OCI-LY7 (cell line): ENCODE measurements around the gene TEX2. TPM values are rescaled to one million over a fixed set of nuclear protein-coding genes. Genes with fewer than 3 reads are reported as not detected.
"Not testable (repeated sequence)": the region's sequence is repeated elsewhere in the genome, so short reads cannot be mapped to it uniquely, and the experiment has no call there.

Experiments used
- BruUV-seq: library from RNA; stranded (reverse); fragments of 400-500 nt; replicated peaks from 2 replicates; lab custom pipeline; 2021; lab: Mats Ljungman, UMichigan
- CTCF ChIA-PET: fragments of 300-600 bp; sonication (Branson Sonifier 250); formaldehyde crosslinking; loops from one replicate; lab custom pipeline; 2022; ENCODE audit warnings: antibody characterized with exemption; ENCODE audit not compliant: unreplicated experiment; lab: Charles Lee
- POLR2A ChIA-PET: fragments of 300-600 bp; sonication (Branson Sonifier 250); formaldehyde crosslinking; loops from one replicate; lab custom pipeline; 2022; ENCODE audit warnings: antibody characterized with exemption; lab: Charles Lee
- DNase-seq: peaks from one replicate; pipeline ENCODE4 v3.0.0-alpha.2; 2015; ENCODE audit warnings: low spot score
- H2AFZ ChIP-seq: fragments of 200-600 bp; sonication (generic), shearing (Covaris generic); 2 replicates; pipeline ENCODE4 v1.6.1; 2014; ENCODE audit warnings: mild to moderate bottlenecking, antibody characterized with exemption, low read length, moderate library complexity
- H3K27ac ChIP-seq: fragments of 200-600 bp; sonication (generic); 2 replicates; pipeline ENCODE4 v1.5.1; 2014; ENCODE audit warnings: mixed run types, low read depth, mild to moderate bottlenecking, moderate library complexity, low read length, inconsistent platforms; ENCODE audit not compliant: poor library complexity, severe bottlenecking
- H3K36me3 ChIP-seq: fragments of 200-600 bp; sonication (generic); 2 replicates; pipeline ENCODE4 v1.6.1; 2014; ENCODE audit warnings: mild to moderate bottlenecking, antibody characterized with exemption, low read length, moderate library complexity, mixed read lengths; ENCODE audit not compliant: insufficient read depth
- H3K4me1 ChIP-seq: fragments of 200-600 bp; sonication (generic); 2 replicates; pipeline ENCODE4 v1.5.1; 2014; ENCODE audit warnings: mild to moderate bottlenecking, low read length; ENCODE audit not compliant: insufficient read depth, poor library complexity, severe bottlenecking
- H3K4me2 ChIP-seq: fragments of 200-600 bp; sonication (generic); 2 replicates; pipeline ENCODE4 v1.6.1; 2014; ENCODE audit warnings: mild to moderate bottlenecking, low read length
- H3K4me3 ChIP-seq: fragments of 200-600 bp; sonication (generic); 2 replicates; pipeline ENCODE4 v1.5.1; 2014; ENCODE audit warnings: mild to moderate bottlenecking, low read depth, low read length; ENCODE audit not compliant: poor library complexity, severe bottlenecking
- H3K79me2 ChIP-seq: fragments of 200-600 bp; sonication (generic); 2 replicates; pipeline ENCODE4 v1.6.1; 2016; ENCODE audit warnings: low read depth, mild to moderate bottlenecking, low read length, moderate library complexity, mixed read lengths; ENCODE audit not compliant: insufficient read depth
- H3K9me2 ChIP-seq: fragments of 200-600 bp; sonication (generic); 2 replicates; pipeline ENCODE4 v1.6.1; 2016; ENCODE audit warnings: mild to moderate bottlenecking, low read length, mixed read lengths; ENCODE audit not compliant: insufficient read depth
- H3K9me3 ChIP-seq: fragments of 200-600 bp; sonication (generic); 2 replicates; pipeline ENCODE4 v1.6.1; 2014; ENCODE audit warnings: mild to moderate bottlenecking, mixed run types, low read length, mixed read lengths
- H4K20me1 ChIP-seq: fragments of 200-600 bp; sonication (generic); 2 replicates; pipeline ENCODE4 v1.6.1; 2014; ENCODE audit warnings: mild to moderate bottlenecking, antibody characterized with exemption, low read length, moderate library complexity, mixed read lengths; ENCODE audit not compliant: insufficient read depth
- EZH2phosphoT487 ChIP-seq: fragments of 200-600 bp; sonication (generic); IDR thresholded peaks from 2 replicates; pipeline ENCODE4 v1.6.1; 2018; ENCODE audit warnings: low read depth, borderline replicate concordance, mild to moderate bottlenecking, mixed run types, antibody characterized with exemption, low read length, moderate library complexity, mixed read lengths
- intact Hi-C: fragments of 100-400 bp; cut with micrococcal nuclease; formaldehyde crosslinking; loops from one replicate; pipeline ENCODE4 v1.10.0; 2022; ENCODE audit not compliant: unreplicated experiment
- total RNA-seq, 2 experiments: library from RNA; depleted of rRNA in 1 of 2; stranded (reverse); fragments of >200 nt in 1 of 2; shearing (Covaris generic) in 1 of 2; gene quantifications; 2 replicates each; pipeline ENCODE4 v1.2.3, GENCODE V29; 2014 to 2022
- TF ChIP-seq, protein P1 (sequence below): fragments of 200-600 bp; sonication (generic); conservative IDR thresholded peaks from 2 replicates; pipeline ENCODE4 v1.5.1; 2014; ENCODE audit warnings: mild to moderate bottlenecking, antibody characterized with exemption, low read length, moderate library complexity, mixed read lengths

TEX2 gene
- total RNA-seq, 2 experiments from 2014 or later: 7.4 to 12.4 TPM

DNA sequence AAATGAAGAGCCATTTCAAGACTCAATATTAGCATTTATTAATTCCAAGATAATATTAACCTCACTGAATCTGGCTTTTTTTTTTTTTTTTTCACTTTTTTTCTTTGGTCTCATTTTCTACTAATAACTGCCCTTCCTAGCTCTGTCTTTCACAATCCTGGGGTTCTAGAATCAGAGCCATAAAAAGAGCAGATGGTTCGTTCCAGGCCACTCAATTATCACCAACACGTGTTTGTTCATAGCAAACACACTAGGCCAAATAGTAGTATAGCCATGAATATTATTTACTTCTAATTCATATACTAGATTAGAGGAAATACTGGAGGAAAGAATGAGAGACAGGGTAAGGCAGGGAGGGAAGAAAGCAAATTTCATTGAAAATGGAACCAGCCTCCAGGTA, 39.8 kb downstream of the TEX2 start:
- no peaks in the 10 kb centered on the region for H3K9me2 ChIP-seq
- H3K4me1 ChIP-seq: no peaks in the 10 kb centered on the region
- H3K27ac ChIP-seq: no peak overlapping the region
- no peak overlapping the region for H2AFZ ChIP-seq
- DNase-seq: no peak
- BruUV-seq: no TSS peak
- no peaks in the 10 kb centered on the region for H3K79me2 ChIP-seq
- H4K20me1 ChIP-seq: no peaks in the 10 kb centered on the region
- no peaks in the 10 kb centered on the region for H3K9me3 ChIP-seq
- ChIA-PET CTCF (no interaction called here), POLR2A (interaction anchor here (0.7 kb wide), 1 partner anchor 325 kb away, joined by 3 read pairs; no protein-coding TSS in a partner anchor)
- intact Hi-C loops: no loop called here
- no peak overlapping the region for H3K4me3 ChIP-seq
- TF ChIP-seq EZH2phosphoT487: no peak
- TF ChIP-seq, protein P1, sequence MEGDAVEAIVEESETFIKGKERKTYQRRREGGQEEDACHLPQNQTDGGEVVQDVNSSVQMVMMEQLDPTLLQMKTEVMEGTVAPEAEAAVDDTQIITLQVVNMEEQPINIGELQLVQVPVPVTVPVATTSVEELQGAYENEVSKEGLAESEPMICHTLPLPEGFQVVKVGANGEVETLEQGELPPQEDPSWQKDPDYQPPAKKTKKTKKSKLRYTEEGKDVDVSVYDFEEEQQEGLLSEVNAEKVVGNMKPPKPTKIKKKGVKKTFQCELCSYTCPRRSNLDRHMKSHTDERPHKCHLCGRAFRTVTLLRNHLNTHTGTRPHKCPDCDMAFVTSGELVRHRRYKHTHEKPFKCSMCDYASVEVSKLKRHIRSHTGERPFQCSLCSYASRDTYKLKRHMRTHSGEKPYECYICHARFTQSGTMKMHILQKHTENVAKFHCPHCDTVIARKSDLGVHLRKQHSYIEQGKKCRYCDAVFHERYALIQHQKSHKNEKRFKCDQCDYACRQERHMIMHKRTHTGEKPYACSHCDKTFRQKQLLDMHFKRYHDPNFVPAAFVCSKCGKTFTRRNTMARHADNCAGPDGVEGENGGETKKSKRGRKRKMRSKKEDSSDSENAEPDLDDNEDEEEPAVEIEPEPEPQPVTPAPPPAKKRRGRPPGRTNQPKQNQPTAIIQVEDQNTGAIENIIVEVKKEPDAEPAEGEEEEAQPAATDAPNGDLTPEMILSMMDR: no peak
- H3K36me3 ChIP-seq: no peaks in the 10 kb centered on the region
- H3K4me2 ChIP-seq: no peak overlapping the region

DNA sequence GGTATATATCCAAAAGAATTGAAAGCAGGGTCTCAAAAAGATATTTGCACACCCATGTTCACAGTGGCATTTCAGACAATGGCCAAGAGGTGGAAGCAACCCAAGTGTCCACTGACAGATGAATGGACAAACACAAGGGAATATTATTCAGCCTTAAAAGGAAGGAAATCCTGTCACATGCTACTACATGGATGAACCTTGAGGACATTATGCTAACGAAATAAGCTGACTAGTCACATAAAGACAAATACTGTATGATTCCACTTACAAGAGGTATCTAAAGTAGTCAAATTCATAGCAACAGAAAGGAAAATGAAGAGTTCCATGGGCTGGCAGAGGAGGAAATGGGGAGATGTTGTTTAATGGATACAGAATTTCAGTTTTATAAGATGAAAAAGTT, 41.4 kb downstream of the TEX2 start:
- DNase-seq: no peak
- H3K4me2 ChIP-seq: no peak overlapping the region
- no peak overlapping the region for H3K27ac ChIP-seq
- intact Hi-C loops: no loop called here
- no peaks in the 10 kb centered on the region for H3K9me2 ChIP-seq
- TF ChIP-seq, protein P1: no peak
- no peak for TF ChIP-seq EZH2phosphoT487
- no peaks in the 10 kb centered on the region for H3K79me2 ChIP-seq
- ChIA-PET POLR2A (no interaction called here), CTCF (no interaction called here)
- no peaks in the 10 kb centered on the region for H3K4me1 ChIP-seq
- H3K36me3 ChIP-seq: no peaks in the 10 kb centered on the region
- H3K9me3 ChIP-seq: no peaks in the 10 kb centered on the region
- no peaks in the 10 kb centered on the region for H4K20me1 ChIP-seq
- BruUV-seq: no TSS peak
- no peak overlapping the region for H2AFZ ChIP-seq
- H3K4me3 ChIP-seq: no peak overlapping the region

DNA sequence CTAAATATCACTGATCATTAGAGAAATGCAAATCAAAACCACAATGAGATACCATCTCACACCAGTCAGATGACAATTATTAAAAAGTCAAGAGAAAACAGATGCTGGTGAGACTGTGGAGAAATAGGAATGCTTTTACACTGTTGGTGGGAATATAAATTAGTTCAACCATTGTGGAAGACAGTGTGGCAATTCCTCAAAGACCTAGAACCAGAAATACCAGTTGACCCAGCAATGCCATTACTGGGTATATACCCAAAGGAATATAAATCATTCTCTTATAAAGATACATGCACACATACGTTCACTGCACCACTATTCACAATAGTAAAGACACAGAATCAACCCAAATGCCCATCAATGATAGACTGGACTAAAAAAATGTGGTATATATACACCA, 42.5 kb downstream of the TEX2 start:
- H3K9me3 ChIP-seq, H3K36me3 ChIP-seq, BruUV-seq, H3K4me3 ChIP-seq, CTCF ChIA-PET, H3K9me2 ChIP-seq, H4K20me1 ChIP-seq, H3K27ac ChIP-seq, H3K4me2 ChIP-seq, DNase-seq, H3K79me2 ChIP-seq, intact Hi-C loops, H3K4me1 ChIP-seq, H2AFZ ChIP-seq: not testable (repeated sequence)
- POLR2A ChIA-PET: interaction anchor here (0.6 kb wide), 2 partner anchors 75 to 1471 kb away, joined by 3 read pairs; no protein-coding TSS in a partner anchor
